ENCODE results near the gene MGAT4D.

GRCh38 chr4:140448162-140448561 lies 49.9 kb downstream of the MGAT4D start:
- TF ChIP-seq CTCF (IDR thresholded peaks at IDR 0.05) (no peak), EZH2 (IDR thresholded peaks at IDR 0.05; ENCODE audit: borderline replicate concordance, insufficient read depth, low read depth, low read length, poor library complexity, severe bottlenecking) (no peak)
